GM23338 (cell line): ENCODE results near the gene HPS3. TPM values are rescaled to one million over a fixed set of nuclear protein-coding genes. Genes with fewer than 3 reads are reported as not detected.

ENCODE experiments used
- ATAC-seq: fragments of 200-7000 bp; cut with Tn5 transposase; 3 replicates; pipeline ENCODE4 v1.9.1; 2020
- DNase-seq: peaks from one replicate; pipeline ENCODE4 v3.0.0-alpha.2; 2015; ENCODE audit warnings: low spot score
- H2AFZ ChIP-seq: fragments of 200-600 bp; sonication (generic); 2 replicates; pipeline ENCODE4 v1.8.0; 2016; ENCODE audit warnings: antibody characterized with exemption, mild to moderate bottlenecking, moderate library complexity
- H3F3A ChIP-seq: fragments of 200-600 bp; sonication (generic); replicated peaks from 2 replicates; pipeline ENCODE4 v1.8.0; 2017; ENCODE audit warnings: antibody characterized with exemption, mixed run types, low read depth
- H3K27ac ChIP-seq: fragments of 200-600 bp; sonication (generic); 2 replicates; pipeline ENCODE4 v1.6.1; 2016; ENCODE audit warnings: low read depth
- H3K27me3 ChIP-seq: fragments of 200-600 bp; sonication (generic); 2 replicates; pipeline ENCODE4 v1.8.0; 2016; ENCODE audit warnings: mild to moderate bottlenecking, mixed run types, moderate library complexity; ENCODE audit not compliant: insufficient read depth
- H3K36me3 ChIP-seq: fragments of 200-600 bp; sonication (generic); 2 replicates; pipeline ENCODE4 v1.8.0; 2016; ENCODE audit warnings: mild to moderate bottlenecking; ENCODE audit not compliant: insufficient read depth
- H3K4me1 ChIP-seq: fragments of 200-600 bp; sonication (generic); 2 replicates; pipeline ENCODE4 v1.8.0; 2016; ENCODE audit warnings: mild to moderate bottlenecking, moderate library complexity; ENCODE audit not compliant: insufficient read depth
- H3K4me2 ChIP-seq: fragments of 200-600 bp; sonication (generic); 2 replicates; pipeline ENCODE4 v1.7.1; 2017; ENCODE audit warnings: mixed run types
- H3K4me3 ChIP-seq: fragments of 200-600 bp; sonication (generic); 2 replicates; pipeline ENCODE4 v1.6.1; 2016; ENCODE audit warnings: mixed run types
- H3K79me2 ChIP-seq: fragments of 200-600 bp; sonication (generic); replicated peaks from 2 replicates; pipeline ENCODE4 v1.8.0; 2017; ENCODE audit warnings: mild to moderate bottlenecking; ENCODE audit not compliant: insufficient read depth
- H3K9me2 ChIP-seq: fragments of 200-600 bp; sonication (generic); 2 replicates; pipeline ENCODE4 v1.8.0; 2017; ENCODE audit not compliant: insufficient read depth
- H4K20me1 ChIP-seq: fragments of 200-600 bp; sonication (generic); replicated peaks from 2 replicates; pipeline ENCODE4 v1.8.0; 2017; ENCODE audit warnings: mild to moderate bottlenecking; ENCODE audit not compliant: insufficient read depth
- H3K27ac Mint-ChIP-seq: 2 replicates; pipeline ENCODE4 v1.8.0; 2020; ENCODE audit warnings: inconsistent platforms, mild to moderate bottlenecking, moderate library complexity, mixed read lengths
- H3K27me3 Mint-ChIP-seq: 3 replicates; pipeline ENCODE4 v1.8.0; 2022; ENCODE audit warnings: low read depth, mild to moderate bottlenecking, moderate library complexity, mixed read lengths, inconsistent platforms; ENCODE audit not compliant: insufficient read depth, poor library complexity
- H3K36me3 Mint-ChIP-seq: 3 replicates; pipeline ENCODE4 v1.8.0; 2021; ENCODE audit warnings: low read depth, mild to moderate bottlenecking, inconsistent platforms, moderate library complexity, mixed read lengths
- H3K4me1 Mint-ChIP-seq: 3 replicates; pipeline ENCODE4 v1.8.0; 2020; ENCODE audit warnings: mild to moderate bottlenecking, inconsistent platforms, mixed read lengths
- H3K4me3 Mint-ChIP-seq: 3 replicates; pipeline ENCODE4 v1.8.0; 2021; ENCODE audit warnings: moderate library complexity, mild to moderate bottlenecking, inconsistent platforms, mixed read lengths
- H3K9me3 Mint-ChIP-seq: 3 replicates; pipeline ENCODE4 v1.8.0; 2020; ENCODE audit warnings: moderate library complexity, mild to moderate bottlenecking, inconsistent platforms, mixed read lengths
- CTCF ChIP-seq, 2 experiments: fragments of 200-600 bp in 1 of 2; sonication (generic) in 1 of 2; conservative IDR thresholded peaks; 2 replicates each; pipeline versions ENCODE4 v1.5.1 to v1.6.1; 2016 to 2017; ENCODE audit warnings: antibody characterized with exemption in 2 of 2, low read depth in 2 of 2, mild to moderate bottlenecking in 2 of 2, moderate library complexity in 1 of 2
- EZH2 ChIP-seq: fragments of 200-600 bp; sonication (generic); IDR thresholded peaks from one replicate; pipeline ENCODE4 v1.8.0; 2017; ENCODE audit warnings: antibody characterized with exemption, mild to moderate bottlenecking, low read depth; ENCODE audit not compliant: unreplicated experiment
- EZH2phosphoT487 ChIP-seq: fragments of 200-600 bp; sonication (generic); IDR thresholded peaks from one replicate; pipeline ENCODE4 v1.8.1; 2018; ENCODE audit warnings: antibody characterized with exemption; ENCODE audit not compliant: unreplicated experiment
- JUNB ChIP-seq: IDR thresholded peaks from one replicate; pipeline ENCODE4 v1.6.1; 2016; ENCODE audit warnings: antibody characterized with exemption; ENCODE audit not compliant: unreplicated experiment
- NANOG ChIP-seq: IDR thresholded peaks from 2 replicates; pipeline ENCODE4 v1.6.1; 2016; ENCODE audit warnings: antibody characterized with exemption, borderline replicate concordance
- POLR2AphosphoS5 ChIP-seq: IDR thresholded peaks from 2 replicates; pipeline ENCODE4 v1.6.1; 2016; ENCODE audit warnings: antibody characterized with exemption, low read depth
- REST ChIP-seq: IDR thresholded peaks from one replicate; pipeline ENCODE4 v1.6.1; 2018; ENCODE audit warnings: antibody characterized with exemption; ENCODE audit not compliant: unreplicated experiment
- STAT1 ChIP-seq: IDR thresholded peaks from one replicate; pipeline ENCODE4 v1.6.1; 2016; ENCODE audit warnings: antibody characterized with exemption; ENCODE audit not compliant: unreplicated experiment
- ZNF114 ChIP-seq: fragments of 250-450 bp; sonication (Bioruptor Pico); IDR thresholded peaks from 2 replicates; pipeline ENCODE4 v1.5.0; 2020; ENCODE audit warnings: mild to moderate bottlenecking, moderate library complexity
- ZNF331 ChIP-seq: fragments of 250-450 bp; sonication (Bioruptor Pico); IDR thresholded peaks from 2 replicates; pipeline ENCODE4 v1.5.0; 2020; ENCODE audit warnings: low read depth, mild to moderate bottlenecking, moderate library complexity
- polyA plus RNA-seq: library from polyadenylated mRNA; unstranded; fragments of >200 nt; fragmentation: Nextera tagmentation; extraction: Ambion mirVana; gene quantifications from 2 replicates; pipeline ENCODE4 v1.2.1, GENCODE V29; 2016
- total RNA-seq: library from RNA; depleted of rRNA; stranded (reverse); fragments of >200 nt; shearing (Covaris generic); gene quantifications from 2 replicates; pipeline ENCODE4 v1.2.3, GENCODE V29; 2014
- TF ChIP-seq, protein P1 (sequence below): IDR thresholded peaks from 2 replicates; pipeline ENCODE4 v1.6.1; 2016; ENCODE audit warnings: antibody characterized with exemption

HPS3 gene
- total and polyA plus RNA-seq, 2 experiments from 2014 or later: 41.7 to 66.8 TPM

DNA sequence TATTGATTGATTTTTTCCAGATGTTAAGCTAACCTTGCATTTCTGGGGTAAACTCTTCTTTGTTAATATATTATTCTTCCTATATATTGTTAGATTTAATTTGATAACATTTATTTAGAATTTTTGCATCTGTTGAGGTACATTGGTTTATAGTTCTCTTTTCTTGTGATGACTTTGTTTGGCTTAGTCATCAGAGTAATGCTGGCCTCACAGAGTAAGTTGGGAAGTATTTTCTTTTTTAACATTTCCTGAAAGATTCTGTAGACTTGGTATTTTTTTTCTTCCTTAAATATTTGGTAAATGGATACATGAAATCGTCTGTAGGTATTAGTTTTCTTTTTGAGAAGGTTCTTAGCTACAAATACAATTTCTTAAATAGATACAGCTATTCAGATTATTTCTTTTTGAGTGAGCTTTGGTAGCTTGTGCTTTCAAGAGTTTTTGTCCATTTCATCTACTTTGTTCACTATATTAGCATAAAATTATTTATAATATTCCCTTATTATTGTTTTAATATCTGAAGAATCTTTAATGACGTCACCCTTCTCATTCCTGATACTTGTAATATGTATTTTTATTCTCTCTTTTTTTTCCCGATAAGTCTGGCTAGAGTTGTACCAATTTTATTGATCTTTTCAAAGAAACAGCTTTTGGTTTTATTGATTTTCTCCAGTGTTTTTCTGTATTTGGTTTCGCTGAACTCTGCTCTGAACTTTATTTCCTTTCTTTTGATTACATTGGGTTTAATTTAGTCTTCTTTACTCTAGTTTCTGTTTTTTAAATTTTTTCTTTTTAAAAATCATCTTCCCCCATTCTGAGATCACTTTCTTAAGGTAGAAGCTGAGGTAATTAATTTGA is 6.5 kb upstream of the HPS3 start (continued):
- no peak for TF ChIP-seq NANOG
- no peak for TF ChIP-seq CTCF (conservative IDR thresholded peaks at IDR 0.05; ENCODE audit: low read depth in 2 of 2)
- no peak for TF ChIP-seq REST
- no peak for TF ChIP-seq STAT1
- no peak for TF ChIP-seq EZH2phosphoT487

- Mint-ChIP-seq H3K9me3 (peaks cover 4% of the 10 kb centered on the region; the same call in 1 of the 3 replicates), H3K4me3 (peak overlapping the region; percentile 86), H3K27me3 (peaks cover 7% of the 10 kb centered on the region), H3K4me1 (peaks cover 32% of the 10 kb centered on the region), H3K27ac (no peak overlapping the region), H3K36me3 (peaks cover 6% of the 10 kb centered on the region)
- Histone ChIP-seq H3K36me3 (no peaks in the 10 kb centered on the region; the same call in 1 of the 2 replicates), H3K79me2 (peaks cover 41% of the 10 kb centered on the region), H2AFZ (peak overlapping the region; percentile 94), H3K9me2 (peaks cover 3% of the 10 kb centered on the region; the same call in 1 of the 2 replicates), H3K4me3 (peak overlapping the region; percentile 65), H3K27ac (no peak overlapping the region), H3K27me3 (0 out of 2 replicates have a peak, but pooled peaks cover 8% of the 10 kb centered on the region), H3K4me2 (peak overlapping the region; percentile 84), H4K20me1 (no peaks in the 10 kb centered on the region), H3K4me1 (peaks cover 21% of the 10 kb centered on the region), H3F3A (no peaks in the 10 kb centered on the region)
- no peak for ATAC-seq
- no peak for DNase-seq
- TF ChIP-seq EZH2: no peak
- TF ChIP-seq ZNF114: no peak
- TF ChIP-seq POLR2AphosphoS5: no peak
- TF ChIP-seq EZH2phosphoT487: no peak
- TF ChIP-seq STAT1: no peak
- TF ChIP-seq, protein P1, sequence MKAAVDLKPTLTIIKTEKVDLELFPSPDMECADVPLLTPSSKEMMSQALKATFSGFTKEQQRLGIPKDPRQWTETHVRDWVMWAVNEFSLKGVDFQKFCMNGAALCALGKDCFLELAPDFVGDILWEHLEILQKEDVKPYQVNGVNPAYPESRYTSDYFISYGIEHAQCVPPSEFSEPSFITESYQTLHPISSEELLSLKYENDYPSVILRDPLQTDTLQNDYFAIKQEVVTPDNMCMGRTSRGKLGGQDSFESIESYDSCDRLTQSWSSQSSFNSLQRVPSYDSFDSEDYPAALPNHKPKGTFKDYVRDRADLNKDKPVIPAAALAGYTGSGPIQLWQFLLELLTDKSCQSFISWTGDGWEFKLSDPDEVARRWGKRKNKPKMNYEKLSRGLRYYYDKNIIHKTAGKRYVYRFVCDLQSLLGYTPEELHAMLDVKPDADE: no peak
- TF ChIP-seq REST: no peak
- no peak for TF ChIP-seq JUNB
- TF ChIP-seq ZNF331 (CRISPR knock-in tag): no peak
Measured at GRCh38 chr3:149128821-149129220, 617 bp upstream of the HPS3 start.
